NCI-H2107 treated with DMSO at 0.1 percent for 48 hours (cell line): ENCODE measurements around the gene HTR3D.
"Not testable (repeated sequence)": the region's sequence is repeated elsewhere in the genome, so short reads cannot be mapped to it uniquely, and the experiment has no call there.

Experiments
- DNase-seq: peaks from one replicate; lab custom pipeline; 2025; ENCODE audit not compliant: unreplicated experiment; lab: John Stamatoyannopoulos, UW

The HTR3D gene

DNA sequence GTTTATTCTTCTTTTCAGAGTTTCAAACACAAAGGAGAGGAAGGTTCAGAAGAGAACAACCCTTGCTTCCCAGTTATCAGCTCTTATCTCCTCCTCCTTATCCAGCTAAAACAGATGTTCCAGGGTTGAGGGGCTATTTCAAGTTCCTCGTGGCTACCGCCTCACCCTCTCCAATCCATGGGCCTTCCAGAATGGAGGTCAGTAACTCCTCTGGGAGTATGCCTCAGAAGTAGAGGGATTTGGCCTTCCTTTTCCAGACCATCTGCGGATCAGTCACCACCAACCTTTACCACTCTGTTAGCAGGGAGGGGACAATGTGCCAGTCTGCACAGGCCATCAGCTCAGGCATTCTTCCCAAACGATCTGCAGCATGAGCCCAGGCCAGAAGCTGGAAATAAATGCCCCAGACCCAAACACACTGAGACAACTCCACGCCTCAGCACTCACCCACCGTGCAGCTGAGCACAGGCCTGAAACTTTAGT is 36.1 kb downstream of the HTR3D start:
- no peak for DNase-seq

DNA sequence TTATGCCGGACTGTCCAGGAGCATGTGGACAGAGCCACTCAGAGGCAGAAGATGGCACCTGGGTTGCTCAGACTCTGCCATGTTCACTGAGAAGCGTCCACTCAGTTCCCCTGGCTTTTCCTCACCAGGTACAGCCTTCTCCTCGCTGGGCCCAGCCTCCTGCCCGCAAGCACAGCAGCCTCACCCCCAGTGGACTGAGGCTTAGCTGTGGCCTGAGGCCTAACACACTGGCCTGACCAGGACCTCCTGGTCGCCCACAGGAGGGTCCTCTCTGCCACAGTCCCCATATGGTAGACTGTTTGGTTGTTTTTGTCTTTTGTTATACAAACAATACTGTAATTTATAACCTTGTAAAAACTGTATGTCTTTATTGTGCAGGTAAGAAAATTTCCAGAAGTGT is 36.8 kb downstream of the HTR3D start:
- DNase-seq = no peak

DNA sequence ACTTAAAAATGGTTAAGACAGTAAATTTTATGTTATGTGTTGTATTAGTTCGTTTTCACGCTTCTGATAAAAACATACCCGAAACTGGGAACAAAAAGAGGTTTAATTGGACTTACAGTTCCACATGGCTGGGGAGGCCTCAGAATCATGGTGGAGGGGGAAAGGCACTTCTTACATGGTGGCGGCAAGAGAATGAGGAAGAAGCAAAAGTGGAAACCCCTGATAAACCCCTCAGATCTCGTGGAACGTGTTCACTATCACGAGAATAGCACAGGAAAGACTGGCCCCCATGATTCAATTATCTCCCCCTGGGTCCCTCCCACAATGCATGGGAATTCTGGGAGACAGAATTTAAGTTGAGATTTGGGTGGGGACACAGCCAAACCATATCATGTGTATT is 39.6 kb downstream of the HTR3D start:
- not testable (repeated sequence) for DNase-seq

DNA sequence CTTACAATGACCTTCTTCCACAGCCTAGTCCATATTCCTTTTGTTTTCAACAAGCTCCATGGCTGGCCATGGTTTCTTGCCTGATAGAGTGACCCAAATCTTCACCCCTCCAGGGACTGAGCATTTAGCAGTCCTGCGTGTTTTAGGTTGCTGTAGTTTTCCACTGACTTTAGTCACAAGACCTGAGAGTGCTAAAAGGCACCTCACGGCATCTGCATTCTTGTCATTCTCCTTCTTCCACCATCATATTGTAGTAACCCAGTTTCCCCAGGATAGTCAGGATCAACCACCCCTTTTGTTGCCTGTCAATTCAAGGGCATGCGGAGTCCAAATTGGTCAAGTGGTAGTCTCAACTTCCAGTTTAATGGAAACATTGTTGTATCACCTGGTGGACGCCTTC is 42.1 kb downstream of the HTR3D start:
- no peak for DNase-seq

DNA sequence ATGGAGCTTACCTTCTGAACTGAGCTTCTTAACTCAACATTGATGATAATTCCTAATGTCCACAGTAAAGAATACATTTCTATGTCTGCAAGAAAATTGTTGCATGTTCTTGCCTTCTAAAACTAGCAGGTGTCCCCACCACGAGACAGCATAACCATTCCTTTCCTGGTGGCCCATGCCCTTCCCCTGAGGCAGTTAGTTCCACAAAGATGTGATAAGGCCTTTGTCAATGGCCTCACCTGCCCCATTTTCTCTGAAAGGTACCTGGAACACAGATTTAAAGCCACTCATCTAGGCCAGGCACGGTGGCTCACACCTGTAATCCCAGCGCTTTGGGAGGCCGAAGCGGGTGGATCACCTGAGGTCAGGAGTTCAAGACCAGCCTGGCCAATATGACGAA is 44.4 kb downstream of the HTR3D start:
- no peak for DNase-seq

DNA sequence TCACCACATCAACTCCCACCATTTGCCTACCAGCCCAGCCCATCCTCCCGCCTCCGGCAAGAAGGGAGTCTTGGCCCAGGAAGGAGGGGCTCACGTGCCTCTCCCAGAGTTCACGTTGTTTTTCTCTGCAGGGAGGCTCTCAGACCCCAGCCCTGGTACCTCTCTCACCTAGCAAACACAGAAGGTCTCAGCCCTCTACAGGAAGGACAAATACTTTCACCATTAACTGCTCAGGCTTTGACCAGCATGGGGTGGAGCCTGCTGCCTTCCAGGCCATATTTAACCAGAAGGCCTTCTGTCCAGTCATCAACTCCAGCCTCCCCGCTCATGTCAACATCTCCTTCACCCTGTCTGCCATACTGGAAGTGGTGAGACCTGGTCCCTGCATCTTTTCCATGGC is 46.3 kb downstream of the HTR3D start:
- DNase-seq = no peak

DNA sequence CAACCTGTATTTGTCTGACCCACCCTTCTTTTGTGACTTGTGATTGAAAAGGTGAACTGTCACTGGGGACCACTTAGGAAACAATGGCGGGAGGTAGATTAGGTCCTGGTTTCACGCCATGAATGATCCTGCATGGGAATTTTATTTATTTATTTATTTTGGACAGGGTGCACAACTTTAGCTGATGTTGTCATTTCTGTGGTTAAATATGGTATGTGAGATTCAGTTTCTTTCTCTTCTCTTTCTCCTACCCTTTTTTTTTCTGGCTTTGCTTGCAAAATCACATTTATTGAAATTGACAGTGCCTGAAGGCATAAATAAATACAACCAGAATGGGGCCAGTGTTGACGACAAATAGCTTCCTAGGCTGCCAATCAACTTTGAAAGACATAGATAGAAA is 47.3 kb downstream of the HTR3D start:
- no peak for DNase-seq

DNA sequence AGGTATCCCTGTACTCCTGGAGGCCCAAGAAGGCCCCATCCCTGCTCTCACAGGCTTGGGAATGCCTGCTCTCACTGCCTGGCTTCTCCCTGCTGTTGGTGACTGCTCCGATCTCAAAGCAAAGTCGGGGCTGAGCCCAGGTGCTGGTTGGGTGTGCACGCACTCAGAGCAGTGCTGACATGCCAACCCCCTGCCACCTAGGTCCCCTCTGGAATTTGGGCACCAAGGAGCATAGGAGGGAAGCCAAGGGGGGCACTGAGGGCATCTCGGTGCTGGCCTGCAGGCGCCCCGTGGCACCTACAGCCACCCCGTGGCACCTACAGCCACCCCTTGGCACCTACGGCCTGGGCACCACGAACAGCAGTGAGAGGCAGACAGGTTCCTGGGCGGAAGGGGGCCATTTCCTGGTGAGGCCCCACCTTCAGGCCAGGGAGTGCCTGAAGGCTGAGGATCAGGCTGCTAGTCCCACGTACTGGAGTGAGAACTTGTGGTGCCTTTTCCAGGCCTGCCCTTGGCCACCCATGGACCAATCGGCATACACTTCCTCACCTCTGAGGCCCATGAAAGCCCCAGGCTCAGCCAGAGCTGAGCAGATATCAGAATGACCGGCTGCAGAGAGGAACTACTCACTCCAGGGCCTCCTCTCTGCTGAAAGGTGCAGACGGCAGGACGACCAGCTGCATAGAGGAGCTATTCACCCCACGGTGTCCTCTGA is 49.7 kb downstream of the HTR3D start:
- no peak for DNase-seq

DNA sequence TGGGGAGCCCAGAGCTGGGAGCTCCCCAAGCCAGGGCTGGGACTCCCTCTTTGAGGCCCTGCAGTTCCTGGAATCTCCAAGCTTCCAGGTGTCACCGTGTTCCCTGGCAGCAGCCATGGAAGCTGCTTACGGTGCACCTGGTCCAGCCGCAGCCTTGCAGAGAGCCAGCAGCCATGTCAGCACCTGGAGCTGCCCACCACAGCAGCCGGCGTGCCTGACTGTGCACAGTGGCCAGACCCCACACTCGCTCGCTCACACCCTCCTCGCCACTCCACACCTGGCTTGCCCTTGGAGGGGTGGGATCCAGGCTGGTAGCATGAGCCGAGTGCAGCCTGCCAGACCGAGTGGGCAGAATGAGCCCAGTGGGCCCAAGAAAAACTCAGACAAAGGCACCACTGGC is 50.5 kb downstream of the HTR3D start:
- no peak for DNase-seq

DNA sequence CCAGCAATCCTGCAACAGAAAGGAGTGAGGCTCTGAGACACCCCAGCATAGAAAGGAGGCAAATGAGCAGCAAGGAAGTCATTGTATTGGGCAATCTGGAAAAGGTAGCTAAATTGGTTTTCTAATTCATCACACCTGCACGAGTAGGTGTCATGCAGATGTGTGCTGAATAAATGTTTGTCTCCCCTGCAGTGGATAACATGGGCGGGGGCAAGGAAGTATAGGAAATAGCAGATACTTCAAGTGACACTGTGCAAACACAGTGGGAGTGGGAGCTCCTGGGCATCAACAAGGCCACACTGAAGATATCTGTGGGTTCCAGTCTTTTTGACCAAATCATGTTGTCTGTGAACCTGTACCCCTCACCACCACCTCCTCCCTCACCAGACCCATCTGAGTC is 50.9 kb downstream of the HTR3D start:
- no peak for DNase-seq

DNA sequence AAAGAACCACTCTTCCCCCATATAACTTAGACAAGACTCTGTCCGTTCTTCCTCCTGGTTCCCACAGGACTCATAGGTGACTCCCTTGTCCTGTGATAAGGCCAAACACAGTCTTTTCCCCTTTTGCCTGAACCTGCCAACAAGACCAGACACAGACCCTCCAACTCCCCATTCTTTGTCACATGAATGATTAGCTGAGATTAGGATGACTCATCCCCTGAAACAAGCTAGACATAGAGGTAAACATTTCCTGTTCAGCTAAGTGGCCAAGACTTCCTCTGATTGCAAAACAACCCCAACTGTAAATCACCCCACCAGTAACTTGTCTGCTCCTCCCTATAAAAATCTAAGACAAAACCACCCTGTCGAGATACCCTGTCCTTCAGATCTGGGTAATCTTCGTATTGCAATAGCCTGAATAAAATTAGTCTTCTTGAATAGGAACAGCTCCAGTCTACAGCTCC is 53.9 kb downstream of the HTR3D start:
- DNase-seq = no peak
